Upper lobe of left lung (tissue), 4 donors: Measurements from ENCODE around the gene OSTC.

Experiments used
- CTCF ChIP-seq, 6 experiments: fragments of 450-650 bp in 4 of 6; fragments of 200-600 bp in 2 of 6; sonication (generic) in 2 of 6; IDR thresholded peaks; one replicate each; pipeline ENCODE4 v1.5.1; 2016 to 2019; ENCODE audit warnings: antibody characterized with exemption in 6 of 6
- POLR2A ChIP-seq, 4 donors: fragments of 450-650 bp; IDR thresholded peaks; one replicate each; pipeline ENCODE4 v1.5.1; 2016 to 2017; ENCODE audit warnings: antibody characterized with exemption in 4 of 4, mild to moderate bottlenecking in 2 of 4

DNA sequence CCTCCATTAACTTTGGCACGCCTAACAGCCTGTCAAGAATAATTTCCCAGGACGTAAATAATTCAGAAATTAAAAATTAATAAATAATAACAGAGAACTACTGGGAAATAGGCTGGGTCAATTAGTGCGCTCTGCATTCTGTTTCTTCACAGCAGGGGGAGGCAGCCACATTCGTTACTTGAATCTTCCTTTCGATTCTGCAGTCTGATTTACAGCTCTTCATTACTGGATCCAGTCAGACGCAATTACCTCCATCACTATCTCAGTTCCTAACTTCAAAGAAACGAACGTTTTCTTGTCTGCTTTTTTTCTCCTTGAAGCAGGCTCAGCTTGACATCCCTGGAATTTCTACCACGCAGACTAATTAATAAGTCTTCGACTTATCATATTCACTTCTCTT lies 39.0 kb upstream of the OSTC start:
- TF ChIP-seq POLR2A (IDR thresholded peaks at IDR 0.05) (no peak), CTCF (IDR thresholded peaks at IDR 0.05) (no peak)
